Fibroblast of skin of left quadriceps (primary cell): ENCODE data around the gene SOX10.

ENCODE experiments used
- DNase-seq, 2 experiments: peaks; one replicate each; pipeline ENCODE4 v3.0.0-alpha.2; 2013; ENCODE audit warnings: low read depth in 2 of 2

SOX10 gene

GRCh38 chr22:37983860-37984791 is at the start of gene SOX10:
SOX10 (minus strand) TSS chr22:37984555; CDS start chr22:37983784, 771 bp downstream.
- DNase-seq, result no peak

GRCh38 chr22:38033522-38034277 is 49.3 kb upstream of the SOX10 start:
- no peak for DNase-seq

- peak; percentile 72 to 73 for DNase-seq
Measured at GRCh38 chr22:38032681-38033521, 48.5 kb upstream of the SOX10 start.

GRCh38 chr22:38031491-38031890 is 47.1 kb upstream of the SOX10 start:
- no peak for DNase-seq

- no peak for DNase-seq
Measured at GRCh38 chr22:38030311-38031133, 46.2 kb upstream of the SOX10 start.

- no peak for DNase-seq
Measured at GRCh38 chr22:38029901-38030300, 45.5 kb upstream of the SOX10 start.

GRCh38 chr22:38029370-38029769 is 45.0 kb upstream of the SOX10 start:
- no peak for DNase-seq

GRCh38 chr22:38028344-38029130 is 44.2 kb upstream of the SOX10 start:
- no peak for DNase-seq

- DNase-seq, result no peak
Measured at GRCh38 chr22:38027487-38027886, 43.1 kb upstream of the SOX10 start.

- DNase-seq, result no peak
Measured at GRCh38 chr22:38026130-38027111, 42.1 kb upstream of the SOX10 start.

GRCh38 chr22:38025514-38025913 is 41.2 kb upstream of the SOX10 start:
- no peak for DNase-seq

- no peak for DNase-seq
Measured at GRCh38 chr22:38023045-38023444, 38.7 kb upstream of the SOX10 start.

- DNase-seq, result no peak
Measured at GRCh38 chr22:38021206-38021605, 36.9 kb upstream of the SOX10 start.

GRCh38 chr22:38018938-38019827 is 34.8 kb upstream of the SOX10 start:
- DNase-seq, result no peak

- DNase-seq, result no peak
Measured at GRCh38 chr22:38017939-38018885, 33.9 kb upstream of the SOX10 start.

GRCh38 chr22:38017272-38017920 is 33.0 kb upstream of the SOX10 start:
- DNase-seq, result no peak
